Measurements from ENCODE around the gene CLEC3B. TPM values are rescaled to one million over a fixed set of nuclear protein-coding genes. Genes with fewer than 3 reads are reported as not detected.
"Not testable (repeated sequence)": the region's sequence is repeated elsewhere in the genome, so short reads cannot be mapped to it uniquely, and the experiment has no call there.

Gene CLEC3B, protein sequence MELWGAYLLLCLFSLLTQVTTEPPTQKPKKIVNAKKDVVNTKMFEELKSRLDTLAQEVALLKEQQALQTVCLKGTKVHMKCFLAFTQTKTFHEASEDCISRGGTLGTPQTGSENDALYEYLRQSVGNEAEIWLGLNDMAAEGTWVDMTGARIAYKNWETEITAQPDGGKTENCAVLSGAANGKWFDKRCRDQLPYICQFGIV
- 100 to 1,000 TPM; 138 to 180 TPM for total RNA-seq

DNA sequence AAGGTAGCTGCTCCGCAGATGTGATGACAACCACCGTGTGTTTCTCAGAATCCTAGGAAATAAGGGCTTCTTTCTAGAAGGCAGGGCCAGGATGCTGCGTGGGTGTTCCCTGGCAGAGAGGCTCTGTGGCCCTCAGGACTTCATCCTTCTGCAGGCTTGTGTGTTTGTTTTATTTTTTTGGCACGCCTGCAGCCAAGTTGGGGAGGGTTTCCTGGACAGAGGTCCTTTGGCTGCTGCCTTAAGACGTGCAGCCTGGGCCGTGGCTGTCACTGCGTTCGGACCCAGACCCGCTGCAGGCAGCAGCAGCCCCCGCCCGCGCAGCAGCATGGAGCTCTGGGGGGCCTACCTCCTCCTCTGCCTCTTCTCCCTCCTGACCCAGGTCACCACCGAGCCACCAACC, at the start of gene CLEC3B:
TSS of gene CLEC3B (plus strand) at position 266 of the 400 bp plus-strand sequence. CDS start at position 326, 60 bp downstream.
- Histone ChIP-seq H3K4me1 (peaks cover 0 to 71% of the 10 kb centered on the region in 2 donors), H3K36me3 (peaks cover 4% of the 10 kb centered on the region)
- TF ChIP-seq, protein P1, sequence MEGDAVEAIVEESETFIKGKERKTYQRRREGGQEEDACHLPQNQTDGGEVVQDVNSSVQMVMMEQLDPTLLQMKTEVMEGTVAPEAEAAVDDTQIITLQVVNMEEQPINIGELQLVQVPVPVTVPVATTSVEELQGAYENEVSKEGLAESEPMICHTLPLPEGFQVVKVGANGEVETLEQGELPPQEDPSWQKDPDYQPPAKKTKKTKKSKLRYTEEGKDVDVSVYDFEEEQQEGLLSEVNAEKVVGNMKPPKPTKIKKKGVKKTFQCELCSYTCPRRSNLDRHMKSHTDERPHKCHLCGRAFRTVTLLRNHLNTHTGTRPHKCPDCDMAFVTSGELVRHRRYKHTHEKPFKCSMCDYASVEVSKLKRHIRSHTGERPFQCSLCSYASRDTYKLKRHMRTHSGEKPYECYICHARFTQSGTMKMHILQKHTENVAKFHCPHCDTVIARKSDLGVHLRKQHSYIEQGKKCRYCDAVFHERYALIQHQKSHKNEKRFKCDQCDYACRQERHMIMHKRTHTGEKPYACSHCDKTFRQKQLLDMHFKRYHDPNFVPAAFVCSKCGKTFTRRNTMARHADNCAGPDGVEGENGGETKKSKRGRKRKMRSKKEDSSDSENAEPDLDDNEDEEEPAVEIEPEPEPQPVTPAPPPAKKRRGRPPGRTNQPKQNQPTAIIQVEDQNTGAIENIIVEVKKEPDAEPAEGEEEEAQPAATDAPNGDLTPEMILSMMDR (IDR thresholded peaks at IDR 0.05) = no peak

DNA sequence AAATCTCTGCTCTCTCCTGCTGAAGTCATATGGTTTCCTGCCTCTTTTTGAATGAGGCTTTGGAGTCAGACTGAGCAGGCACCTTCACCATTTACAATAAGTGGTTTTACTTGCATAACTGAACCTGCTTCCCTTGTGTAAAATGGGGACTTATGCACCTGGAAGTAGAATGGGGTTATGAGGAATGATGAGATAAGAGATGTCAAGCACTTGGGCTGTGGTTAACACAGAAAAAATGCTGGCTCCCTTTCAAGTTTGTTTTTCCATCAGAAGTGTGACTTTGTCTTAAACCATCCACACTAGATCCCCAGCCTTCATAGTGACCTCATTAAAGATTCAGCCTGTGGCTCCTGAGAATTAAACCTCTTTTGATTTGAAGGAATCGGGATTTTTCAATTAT, 44.9 kb upstream of the CLEC3B start:
- H3K27me3 ChIP-seq = no peaks in the 10 kb centered on the region
- DNase-seq (ENCODE audit: low spot score) = no peak
- TF ChIP-seq, protein P1 (IDR thresholded peaks at IDR 0.05) = no peak
- peaks cover 0 to 47% of the 10 kb centered on the region in 2 donors for H3K4me1 ChIP-seq
- no peak overlapping the region for H3K27ac ChIP-seq
- H3K9me3 ChIP-seq = no peaks in the 10 kb centered on the region
- no peaks in the 10 kb centered on the region for H3K36me3 ChIP-seq
- no peak overlapping the region for H3K4me3 ChIP-seq

More for the DNA sequence above, at the start of gene CLEC3B:
- Histone ChIP-seq H3K27ac (peak within 1 kb of the TSS; percentile 70 to 83), H3K4me3 (peak within 1 kb of the TSS; percentile 43 to 51), H3K27me3 (no peaks in the 10 kb centered on the region), H3K9me3 (no peaks in the 10 kb centered on the region)
- peak; percentile 88 for DNase-seq (ENCODE audit: low spot score)

DNA sequence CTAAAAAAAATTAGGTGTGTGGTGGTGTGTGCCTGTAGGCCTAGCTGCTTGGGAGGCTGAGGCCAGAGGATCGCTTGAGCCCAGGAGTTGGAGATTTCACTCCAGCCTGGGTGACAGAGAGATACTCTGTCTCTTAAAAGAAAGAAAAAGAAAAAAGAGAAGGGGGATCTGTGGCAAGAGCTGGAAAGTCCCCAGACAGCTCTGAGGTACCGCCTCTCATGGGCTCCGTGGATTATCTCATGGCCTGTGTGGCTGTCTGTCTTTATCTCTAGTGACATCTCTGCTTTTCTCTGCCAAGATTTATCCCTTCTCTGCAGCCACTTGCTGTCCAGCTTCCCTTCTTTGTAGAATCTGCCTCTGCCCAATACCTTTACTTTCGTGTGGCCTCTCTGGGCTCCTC, 44.4 kb upstream of the CLEC3B start:
- Histone ChIP-seq H3K4me1 (peaks cover 0 to 45% of the 10 kb centered on the region in 2 donors), H3K36me3 (no peaks in the 10 kb centered on the region), H3K9me3 (no peaks in the 10 kb centered on the region), H3K27ac (no peak overlapping the region), H3K4me3 (no peak overlapping the region), H3K27me3 (no peaks in the 10 kb centered on the region)
- TF ChIP-seq, protein P1 (IDR thresholded peaks at IDR 0.05) = no peak
- no peak for DNase-seq (ENCODE audit: low spot score)

DNA sequence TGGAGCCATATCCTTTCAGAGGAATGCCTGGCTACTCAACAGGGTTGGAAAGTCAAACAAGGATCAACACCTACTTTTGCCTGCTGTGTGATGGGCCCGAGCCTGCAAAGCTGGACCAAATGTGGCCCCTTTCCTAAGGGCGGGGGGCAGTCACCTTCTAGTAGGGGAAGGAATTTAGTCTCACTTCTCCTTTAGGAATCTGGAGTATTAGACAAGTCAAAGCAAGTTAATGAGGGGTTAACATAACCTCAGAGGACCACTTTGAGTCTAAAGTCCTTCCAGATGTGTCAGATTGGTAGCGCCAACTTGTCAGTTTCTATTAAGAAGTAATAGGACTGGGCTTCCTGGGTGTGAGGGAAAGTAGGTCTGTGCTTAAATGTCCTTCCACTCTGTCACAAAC, 43.3 kb upstream of the CLEC3B start:
- Histone ChIP-seq H3K9me3 (no peaks in the 10 kb centered on the region), H3K4me1 (peaks cover 0 to 34% of the 10 kb centered on the region in 2 donors), H3K27ac (peak overlapping the region; percentile 37 to 57), H3K4me3 (no peak overlapping the region), H3K27me3 (no peaks in the 10 kb centered on the region), H3K36me3 (no peaks in the 10 kb centered on the region)
- DNase-seq (ENCODE audit: low spot score) = no peak
- TF ChIP-seq, protein P1 (IDR thresholded peaks at IDR 0.05) = no peak

DNA sequence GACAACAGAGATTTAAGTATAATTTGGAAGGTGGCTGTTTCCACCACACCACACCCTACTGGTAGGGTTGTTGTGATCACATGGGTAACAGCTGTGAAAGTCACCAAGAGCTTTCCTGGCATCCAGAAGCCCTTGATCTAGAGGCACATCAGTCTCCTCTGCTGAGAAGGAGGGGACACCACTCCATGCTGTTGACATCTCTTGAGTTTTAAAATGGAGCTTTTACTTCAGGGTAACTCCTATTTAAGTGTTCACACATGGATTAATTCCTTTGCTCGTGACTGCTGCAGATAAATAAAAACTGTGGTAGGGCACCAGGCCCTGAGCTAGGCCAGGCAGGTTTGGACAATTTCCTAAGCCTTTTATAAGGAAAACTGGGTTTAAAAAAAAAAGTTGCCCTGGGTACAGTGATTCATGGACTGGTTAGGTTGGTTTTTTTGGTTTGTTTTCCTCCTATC, 42.6 kb upstream of the CLEC3B start:
- no peak for DNase-seq (ENCODE audit: low spot score)
- Histone ChIP-seq H3K9me3 (no peaks in the 10 kb centered on the region), H3K4me3 (no peak overlapping the region), H3K4me1 (peaks cover 0 to 32% of the 10 kb centered on the region in 2 donors), H3K27ac (peak overlapping the region; percentile 37 to 57), H3K36me3 (no peaks in the 10 kb centered on the region), H3K27me3 (no peaks in the 10 kb centered on the region)
- TF ChIP-seq, protein P1 (IDR thresholded peaks at IDR 0.05) = no peak

DNA sequence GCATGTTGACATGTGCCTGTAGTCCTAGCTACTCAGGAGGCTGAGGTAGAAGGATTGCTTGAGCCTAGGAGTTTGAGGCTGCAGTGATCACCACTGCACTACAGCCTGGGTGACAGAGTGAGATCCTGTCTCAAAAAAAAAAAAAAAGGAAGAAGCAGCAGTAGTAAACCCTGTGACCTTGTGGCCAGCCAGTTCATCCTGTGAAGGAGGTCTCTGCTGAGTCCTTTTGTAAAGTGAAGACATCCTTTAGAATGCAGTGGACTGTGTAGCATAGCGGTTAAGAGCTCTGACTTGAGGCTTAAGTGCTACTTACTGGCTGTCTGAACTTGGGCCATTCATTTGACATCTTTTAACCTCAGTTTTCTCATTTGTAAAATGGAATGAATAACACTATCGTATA, 41.8 kb upstream of the CLEC3B start:
- no peak overlapping the region for H3K4me3 ChIP-seq
- no peak for DNase-seq (ENCODE audit: low spot score)
- peaks cover 0 to 30% of the 10 kb centered on the region in 2 donors for H3K4me1 ChIP-seq
- no peaks in the 10 kb centered on the region for H3K27me3 ChIP-seq
- H3K27ac ChIP-seq = peak overlapping the region in 1 of 2 donors; percentile 57
- no peaks in the 10 kb centered on the region for H3K9me3 ChIP-seq
- TF ChIP-seq, protein P1 (IDR thresholded peaks at IDR 0.05) = no peak
- no peaks in the 10 kb centered on the region for H3K36me3 ChIP-seq

DNA sequence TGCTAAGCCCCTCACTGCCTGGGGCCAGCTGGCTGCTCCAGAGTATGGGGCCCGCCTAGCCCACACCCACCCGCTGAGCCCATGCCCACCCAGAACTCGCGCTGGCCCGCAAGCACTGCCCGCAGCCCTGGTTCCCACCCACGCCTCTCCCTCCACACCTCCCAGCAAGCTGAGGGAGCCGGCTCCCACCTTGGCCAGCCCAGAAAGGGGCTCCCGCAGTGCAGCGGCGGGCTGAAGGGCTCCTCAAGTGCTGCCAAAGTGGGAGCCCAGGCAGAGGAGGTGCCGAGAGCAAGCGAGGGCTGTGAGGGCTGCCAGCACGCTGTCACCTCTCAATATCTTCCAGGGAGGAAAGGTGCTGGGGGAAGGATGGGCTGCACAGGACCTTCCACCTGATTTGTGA, 39.8 kb upstream of the CLEC3B start:
- H3K4me1 ChIP-seq = peaks cover 0 to 30% of the 10 kb centered on the region in 2 donors
- not testable (repeated sequence) for DNase-seq (ENCODE audit: low spot score); H3K9me3 ChIP-seq; H3K27me3 ChIP-seq; H3K27ac ChIP-seq; H3K4me3 ChIP-seq
- peaks cover 12% of the 10 kb centered on the region for H3K36me3 ChIP-seq

Measured in right atrium auricular region (tissue), 2 donors.